HEK293 (cell line): ENCODE measurements around the gene UST.

Experiments
- CTCF ChIA-PET: fragments of 350-600 bp; formaldehyde crosslinking; extraction: SDS; loops from one replicate; lab custom pipeline; 2021; ENCODE audit warnings: antibody characterized with exemption; lab: Yijun Ruan, JAX
- POLR2A ChIA-PET: fragments of 300-600 bp; formaldehyde crosslinking; extraction: SDS; loops from one replicate; lab custom pipeline; 2020; ENCODE audit warnings: antibody characterized with exemption, inconsistent platforms; lab: Yijun Ruan, JAX
- H3K27ac ChIP-seq: fragments of 200-500 bp; sonication (Bioruptor generic); 2 replicates; pipeline ENCODE4 v1.5.1; 2014; ENCODE audit warnings: low read depth, low read length, control low read depth, inconsistent platforms; ENCODE audit errors: extremely low read depth
- H3K36me3 ChIP-seq, 2 experiments: fragments of 200-500 bp in 1 of 2; sonication (Bioruptor generic) in 1 of 2; 1 replicate in 1 of 2; 2 replicates in 1 of 2; pipeline ENCODE4 v1.5.1; 2014 to 2017; ENCODE audit warnings: inconsistent platforms in 2 of 2, low read length in 2 of 2; ENCODE audit not compliant: control insufficient read depth in 2 of 2, insufficient read depth in 1 of 2
- H3K4me1 ChIP-seq: fragments of 200-500 bp; sonication (Bioruptor generic); 2 replicates; pipeline ENCODE4 v1.5.1; 2014; ENCODE audit warnings: mild to moderate bottlenecking, low read length, inconsistent platforms; ENCODE audit not compliant: control insufficient read depth, insufficient read depth
- H3K4me3 ChIP-seq: 2 replicates; pipeline ENCODE4 v1.5.1; 2011; ENCODE audit warnings: low read depth, mild to moderate bottlenecking, control low read depth, low read length, moderate library complexity
- H3K9me3 ChIP-seq: fragments of 200-500 bp; sonication (Bioruptor generic); 2 replicates; pipeline ENCODE4 v1.5.1; 2014; ENCODE audit warnings: low read depth, low read length, inconsistent platforms; ENCODE audit not compliant: control insufficient read depth, insufficient read depth
- BCL11A ChIP-seq: fragments of 450-650 bp; formaldehyde crosslinking; IDR thresholded peaks from 2 replicates; pipeline ENCODE4 v1.5.1; 2016; ENCODE audit warnings: low read depth, missing biosample characterization, missing genetic modification characterization
- EGR2 ChIP-seq: fragments of 450-650 bp; formaldehyde crosslinking; IDR thresholded peaks from 2 replicates; pipeline ENCODE4 v1.5.1; 2016; ENCODE audit warnings: low read depth, missing biosample characterization, missing genetic modification characterization
- KLF16 ChIP-seq: fragments of 450-650 bp; formaldehyde crosslinking; IDR thresholded peaks from 2 replicates; pipeline ENCODE4 v1.5.1; 2017; ENCODE audit warnings: missing biosample characterization, missing genetic modification characterization
- MZF1 ChIP-seq: fragments of 450-650 bp; formaldehyde crosslinking; IDR thresholded peaks from 2 replicates; pipeline ENCODE4 v1.5.1; 2017; ENCODE audit warnings: missing biosample characterization, missing genetic modification characterization, borderline replicate concordance
- OVOL3 ChIP-seq: fragments of 450-650 bp; formaldehyde crosslinking; IDR thresholded peaks from 2 replicates; pipeline ENCODE4 v1.5.1; 2016; ENCODE audit warnings: missing biosample characterization, missing genetic modification characterization
- YY2 ChIP-seq: fragments of 450-650 bp; formaldehyde crosslinking; IDR thresholded peaks from 2 replicates; pipeline ENCODE4 v1.5.1; 2016; ENCODE audit warnings: missing biosample characterization, missing genetic modification characterization
- ZNF133 ChIP-seq: fragments of 450-650 bp; formaldehyde crosslinking; IDR thresholded peaks from 2 replicates; pipeline ENCODE4 v1.5.1; 2016; ENCODE audit warnings: missing biosample characterization, missing genetic modification characterization
- ZNF157 ChIP-seq: fragments of 450-650 bp; formaldehyde crosslinking; IDR thresholded peaks from 2 replicates; pipeline ENCODE4 v1.5.1; 2016; ENCODE audit warnings: missing biosample characterization, missing genetic modification characterization
- ZNF175 ChIP-seq: fragments of 450-650 bp; formaldehyde crosslinking; IDR thresholded peaks from 2 replicates; pipeline ENCODE4 v1.5.1; 2016; ENCODE audit warnings: missing biosample characterization, missing genetic modification characterization
- ZNF239 ChIP-seq: fragments of 450-650 bp; formaldehyde crosslinking; IDR thresholded peaks from 2 replicates; pipeline ENCODE4 v1.5.1; 2016; ENCODE audit warnings: missing biosample characterization, missing genetic modification characterization
- ZNF248 ChIP-seq: fragments of 450-650 bp; formaldehyde crosslinking; IDR thresholded peaks from 2 replicates; pipeline ENCODE4 v1.5.1; 2017; ENCODE audit warnings: missing biosample characterization, missing genetic modification characterization
- ZNF311 ChIP-seq: fragments of 450-650 bp; formaldehyde crosslinking; IDR thresholded peaks from 2 replicates; pipeline ENCODE4 v1.5.1; 2017; ENCODE audit warnings: missing biosample characterization, missing genetic modification characterization, borderline replicate concordance
- ZNF416 ChIP-seq: fragments of 450-650 bp; formaldehyde crosslinking; IDR thresholded peaks from 2 replicates; pipeline ENCODE4 v1.5.1; 2016; ENCODE audit warnings: missing biosample characterization, missing genetic modification characterization
- ZNF514 ChIP-seq: fragments of 450-650 bp; formaldehyde crosslinking; IDR thresholded peaks from 2 replicates; pipeline ENCODE4 v1.5.1; 2016; ENCODE audit warnings: missing biosample characterization, missing genetic modification characterization
- ZNF529 ChIP-seq: fragments of 450-650 bp; formaldehyde crosslinking; IDR thresholded peaks from 2 replicates; pipeline ENCODE4 v1.5.1; 2017; ENCODE audit warnings: missing genetic modification characterization, missing biosample characterization; ENCODE audit not compliant: insufficient replicate concordance
- ZNF549 ChIP-seq: fragments of 450-650 bp; IDR thresholded peaks from 2 replicates; pipeline ENCODE4 v1.5.1; 2018; ENCODE audit warnings: missing biosample characterization, missing genetic modification characterization, mild to moderate bottlenecking, inconsistent platforms, moderate library complexity
- ZNF596 ChIP-seq: fragments of 450-650 bp; IDR thresholded peaks from 2 replicates; pipeline ENCODE4 v1.5.0; 2018; ENCODE audit warnings: missing biosample characterization, mild to moderate bottlenecking, missing genetic modification characterization, moderate library complexity
- ZNF660 ChIP-seq: fragments of 450-650 bp; IDR thresholded peaks from 2 replicates; pipeline ENCODE4 v1.5.1; 2018; ENCODE audit warnings: missing biosample characterization, mild to moderate bottlenecking, missing genetic modification characterization
- ZNF776 ChIP-seq: fragments of 450-650 bp; formaldehyde crosslinking; IDR thresholded peaks from 2 replicates; pipeline ENCODE4 v1.5.0; 2017; ENCODE audit warnings: missing biosample characterization, missing genetic modification characterization, borderline replicate concordance
- ZNF792 ChIP-seq: fragments of 450-650 bp; formaldehyde crosslinking; IDR thresholded peaks from 2 replicates; pipeline ENCODE4 v1.5.1; 2016; ENCODE audit warnings: missing biosample characterization, missing genetic modification characterization
- TF ChIP-seq, protein P1 (sequence below): fragments of 450-650 bp; formaldehyde crosslinking; IDR thresholded peaks from 2 replicates; pipeline ENCODE4 v1.5.1; 2016; ENCODE audit warnings: missing biosample characterization, missing genetic modification characterization
- TF ChIP-seq, protein P2 (sequence below): fragments of 450-650 bp; formaldehyde crosslinking; IDR thresholded peaks from 2 replicates; pipeline ENCODE4 v1.5.1; 2017; ENCODE audit warnings: missing biosample characterization, missing genetic modification characterization
- TF ChIP-seq, protein P3 (sequence below): fragments of 450-650 bp; formaldehyde crosslinking; IDR thresholded peaks from 2 replicates; pipeline ENCODE4 v1.5.1; 2017; ENCODE audit warnings: missing biosample characterization, missing genetic modification characterization

UST gene

DNA sequence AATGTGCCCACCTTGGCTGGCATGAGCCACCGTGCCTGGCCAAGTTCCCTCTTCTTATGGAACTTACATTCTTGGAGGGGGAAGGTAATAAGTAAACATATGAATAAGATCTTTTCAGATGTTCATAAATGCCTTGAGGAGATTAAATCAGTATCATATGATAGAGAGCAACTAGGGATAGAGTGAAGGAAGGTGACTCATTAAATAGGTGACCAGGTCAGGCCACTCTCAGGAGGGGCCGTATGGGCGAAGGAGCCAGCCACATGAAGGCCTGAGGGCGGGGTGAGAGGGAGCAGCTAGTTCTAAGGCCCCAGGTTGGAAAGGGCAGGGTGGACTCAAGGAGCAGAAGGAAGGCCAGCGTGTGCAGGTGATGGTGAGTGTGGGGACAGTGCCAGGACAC is 91.1 kb downstream of the UST start:
- H3K4me3 ChIP-seq: no peak overlapping the region
- no peaks in the 10 kb centered on the region for H3K36me3 ChIP-seq
- H3K9me3 ChIP-seq: no peaks in the 10 kb centered on the region
- H3K4me1 ChIP-seq: peaks cover 3% of the 10 kb centered on the region; the same call in 1 of the 2 replicates
- H3K27ac ChIP-seq: no peak overlapping the region
- CTCF ChIA-PET: interaction anchor here (0.6 kb wide), 1 partner anchor 12 kb away, joined by 3 read pairs; no protein-coding TSS in a partner anchor
- POLR2A ChIA-PET: no interaction called here
- no peak for TF ChIP-seq ZNF248 (tag by site-specific recombination)
- TF ChIP-seq ZNF660: no peak
- no peak for TF ChIP-seq ZNF529 (tag by site-specific recombination)
- no peak for TF ChIP-seq ZNF311 (tag by site-specific recombination)
- no peak for TF ChIP-seq ZNF776 (tag by site-specific recombination)
- TF ChIP-seq BCL11A: no peak
- no peak for TF ChIP-seq ZNF157 (tag by site-specific recombination)
- TF ChIP-seq, protein P1, sequence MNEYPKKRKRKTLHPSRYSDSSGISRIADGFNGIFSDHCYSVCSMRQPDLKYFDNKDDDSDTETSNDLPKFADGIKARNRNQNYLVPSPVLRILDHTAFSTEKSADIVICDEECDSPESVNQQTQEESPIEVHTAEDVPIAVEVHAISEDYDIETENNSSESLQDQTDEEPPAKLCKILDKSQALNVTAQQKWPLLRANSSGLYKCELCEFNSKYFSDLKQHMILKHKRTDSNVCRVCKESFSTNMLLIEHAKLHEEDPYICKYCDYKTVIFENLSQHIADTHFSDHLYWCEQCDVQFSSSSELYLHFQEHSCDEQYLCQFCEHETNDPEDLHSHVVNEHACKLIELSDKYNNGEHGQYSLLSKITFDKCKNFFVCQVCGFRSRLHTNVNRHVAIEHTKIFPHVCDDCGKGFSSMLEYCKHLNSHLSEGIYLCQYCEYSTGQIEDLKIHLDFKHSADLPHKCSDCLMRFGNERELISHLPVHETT (tag by site-specific recombination): no peak
- no peak for TF ChIP-seq OVOL3 (tag by site-specific recombination)
- TF ChIP-seq MZF1 (tag by site-specific recombination): no peak
- no peak for TF ChIP-seq ZNF133 (tag by site-specific recombination)
- TF ChIP-seq KLF16: no peak
- no peak for TF ChIP-seq ZNF549 (tag by site-specific recombination)
- no peak for TF ChIP-seq ZNF239 (tag by site-specific recombination)
- no peak for TF ChIP-seq ZNF175 (tag by site-specific recombination)
- no peak for TF ChIP-seq ZNF514 (tag by site-specific recombination)

DNA sequence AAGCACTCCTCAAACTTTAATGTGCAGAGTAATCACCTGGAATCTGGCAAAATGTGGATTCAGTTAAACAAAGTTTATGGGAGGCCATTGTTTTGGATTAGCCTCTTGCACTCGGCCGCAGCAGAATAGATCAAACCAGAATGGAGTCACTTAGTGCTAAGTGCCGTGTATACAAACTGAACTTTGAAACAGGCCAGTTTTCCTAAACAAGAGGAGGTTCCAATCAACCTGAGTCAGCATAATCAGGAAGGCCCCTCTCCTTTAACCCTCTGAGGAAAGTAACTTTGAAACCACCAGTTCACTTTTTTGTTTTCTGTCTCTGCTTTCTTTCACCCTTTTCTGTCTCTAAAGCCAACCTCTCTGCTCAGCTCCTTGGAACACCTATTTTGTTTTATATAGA is 92.2 kb downstream of the UST start:
- no peak for TF ChIP-seq ZNF792 (tag by site-specific recombination)
- TF ChIP-seq, protein P2, sequence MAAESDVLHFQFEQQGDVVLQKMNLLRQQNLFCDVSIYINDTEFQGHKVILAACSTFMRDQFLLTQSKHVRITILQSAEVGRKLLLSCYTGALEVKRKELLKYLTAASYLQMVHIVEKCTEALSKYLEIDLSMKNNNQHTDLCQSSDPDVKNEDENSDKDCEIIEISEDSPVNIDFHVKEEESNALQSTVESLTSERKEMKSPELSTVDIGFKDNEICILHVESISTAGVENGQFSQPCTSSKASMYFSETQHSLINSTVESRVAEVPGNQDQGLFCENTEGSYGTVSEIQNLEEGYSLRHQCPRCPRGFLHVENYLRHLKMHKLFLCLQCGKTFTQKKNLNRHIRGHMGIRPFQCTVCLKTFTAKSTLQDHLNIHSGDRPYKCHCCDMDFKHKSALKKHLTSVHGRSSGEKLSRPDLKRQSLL (tag by site-specific recombination): no peak
- no peak for TF ChIP-seq YY2
- no peak for TF ChIP-seq ZNF596
- TF ChIP-seq, protein P3, sequence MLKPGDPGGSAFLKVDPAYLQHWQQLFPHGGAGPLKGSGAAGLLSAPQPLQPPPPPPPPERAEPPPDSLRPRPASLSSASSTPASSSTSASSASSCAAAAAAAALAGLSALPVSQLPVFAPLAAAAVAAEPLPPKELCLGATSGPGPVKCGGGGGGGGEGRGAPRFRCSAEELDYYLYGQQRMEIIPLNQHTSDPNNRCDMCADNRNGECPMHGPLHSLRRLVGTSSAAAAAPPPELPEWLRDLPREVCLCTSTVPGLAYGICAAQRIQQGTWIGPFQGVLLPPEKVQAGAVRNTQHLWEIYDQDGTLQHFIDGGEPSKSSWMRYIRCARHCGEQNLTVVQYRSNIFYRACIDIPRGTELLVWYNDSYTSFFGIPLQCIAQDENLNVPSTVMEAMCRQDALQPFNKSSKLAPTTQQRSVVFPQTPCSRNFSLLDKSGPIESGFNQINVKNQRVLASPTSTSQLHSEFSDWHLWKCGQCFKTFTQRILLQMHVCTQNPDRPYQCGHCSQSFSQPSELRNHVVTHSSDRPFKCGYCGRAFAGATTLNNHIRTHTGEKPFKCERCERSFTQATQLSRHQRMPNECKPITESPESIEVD (tag by site-specific recombination): no peak
- no peak for TF ChIP-seq ZNF416 (tag by site-specific recombination)
- TF ChIP-seq EGR2: no peak
- TF ChIP-seq, all 188 proteins: peak for 0
- Histone ChIP-seq H3K36me3 (no peaks in the 10 kb centered on the region), H3K9me3 (no peaks in the 10 kb centered on the region), H3K27ac (no peak overlapping the region), H3K4me3 (no peak overlapping the region), H3K4me1 (peaks cover 3% of the 10 kb centered on the region; the same call in 1 of the 2 replicates)
- POLR2A ChIA-PET: no interaction called here
- CTCF ChIA-PET: interaction anchor here (0.6 kb wide), 1 partner anchor 49 kb away, joined by 4 read pairs; no protein-coding TSS in a partner anchor
